Muscle of leg (tissue), 11 donors: ENCODE data around the gene TEKT2. TPM values are rescaled to one million over a fixed set of nuclear protein-coding genes. Genes with fewer than 3 reads are reported as not detected.

Source experiments
- DNase-seq: peaks from one replicate; pipeline ENCODE4 v3.0.0; 2013
- H3K27ac ChIP-seq: one replicate; pipeline ENCODE4 v1.5.1; 2013; ENCODE audit warnings: mild to moderate bottlenecking, low read length, control low read depth
- H3K27me3 ChIP-seq: one replicate; pipeline ENCODE4 v1.6.1; 2013; ENCODE audit warnings: low read length; ENCODE audit not compliant: control insufficient read depth, insufficient read depth
- H3K36me3 ChIP-seq: one replicate; pipeline ENCODE4 v1.6.1; 2013; ENCODE audit warnings: low read length; ENCODE audit not compliant: control insufficient read depth, insufficient read depth
- H3K4me1 ChIP-seq: one replicate; pipeline ENCODE4 v1.6.1; 2013; ENCODE audit warnings: low read length; ENCODE audit not compliant: control insufficient read depth, insufficient read depth
- H3K4me3 ChIP-seq: one replicate; pipeline ENCODE4 v1.5.1; 2013; ENCODE audit warnings: low read length, control low read depth
- H3K9me3 ChIP-seq: replicated peaks from 2 replicates; pipeline ENCODE4 v1.6.1; 2013; ENCODE audit warnings: low read depth, low read length; ENCODE audit not compliant: control insufficient read depth
- WGBS: methylation state at CpG from one replicate; pipeline ENCODE4 v1.1.5; 2013; ENCODE audit warnings: missing lambda C conversion rate; ENCODE audit not compliant: insufficient coverage; 5-methylcytosine and 5-hydroxymethylcytosine counted together
- polyA plus RNA-seq, 8 donors: library from polyadenylated mRNA; unstranded; fragments of 120-200 nt; gene quantifications; one replicate each; pipeline versions ENCODE4 v1.2.1 to v1.2.3, GENCODE V29; 2013; ENCODE audit warnings: inconsistent platforms in 1 of 8, low replicate concordance in 1 of 8; ENCODE audit not compliant: insufficient read length in 8 of 8, insufficient read depth in 1 of 8
- total RNA-seq: library from RNA; stranded (reverse); fragments of 120-200 nt; gene quantifications from one replicate; pipeline ENCODE4 v1.2.4, GENCODE V29; 2013

Gene TEKT2
- total and polyA plus RNA-seq, 9 donors: 0.36 to 1.4 (median 0.53) TPM

- no peaks in the 10 kb centered on the region for H3K27me3 ChIP-seq
- no peak overlapping the region for H3K27ac ChIP-seq
- H3K4me3 ChIP-seq: no peak overlapping the region
- DNase-seq: no peak
- no peaks in the 10 kb centered on the region for H3K9me3 ChIP-seq
- WGBS: 60% methylated on average over 2 of the region's 3 CpGs
- H3K36me3 ChIP-seq: peaks cover 40% of the 10 kb centered on the region
- H3K4me1 ChIP-seq: peaks cover 15% of the 10 kb centered on the region
Observed at GRCh38 chr1:36137776-36138175, 53.9 kb downstream of the TEKT2 start.

Other genes starting within 250 kb of the TEKT2 start
- 7.0 TPM for gene AGO1, start 200.9 kb upstream of the TEKT2 start, total RNA-seq
- gene AGO1, start 200.9 kb upstream of the TEKT2 start, polyA plus RNA-seq: 10 to 100 TPM in 3 of 8 donors, 1 to 10 TPM in 5; 7.0 to 11.9 (median 9.1) TPM
- gene AGO3, start 153.0 kb upstream of the TEKT2 start, total RNA-seq: 25.9 TPM
- 10 to 100 TPM in 2 of 8 donors, 1 to 10 TPM in 6; 5.6 to 12.3 (median 9.3) TPM for gene AGO3, start 153.0 kb upstream of the TEKT2 start, polyA plus RNA-seq
- 28.5 TPM for gene ADPRS, start 4.8 kb downstream of the TEKT2 start, total RNA-seq
- 10 to 100 TPM; 24.9 to 30.7 (median 27.6) TPM for gene ADPRS, start 4.8 kb downstream of the TEKT2 start, polyA plus RNA-seq
- 35.7 TPM for gene COL8A2, start 41.1 kb downstream of the TEKT2 start, total RNA-seq
- 10 to 100 TPM in 4 of 8 donors, 1 to 10 TPM in 4; 4.3 to 37.4 (median 12.8) TPM for gene COL8A2, start 41.1 kb downstream of the TEKT2 start, polyA plus RNA-seq
- 42.1 TPM for gene TRAPPC3, start 65.4 kb downstream of the TEKT2 start, total RNA-seq
- 10 to 100 TPM; 32.4 to 41.9 (median 35.8) TPM for gene TRAPPC3, start 65.4 kb downstream of the TEKT2 start, polyA plus RNA-seq
- gene MAP7D1, start 72.1 kb downstream of the TEKT2 start, total RNA-seq: 72.8 TPM
- 100 to 1,000 TPM; 133 to 197 (median 170) TPM for gene MAP7D1, start 72.1 kb downstream of the TEKT2 start, polyA plus RNA-seq
- gene THRAP3, start 140.3 kb downstream of the TEKT2 start, total RNA-seq: 55.6 TPM
- 100 to 1,000 TPM in 2 of 8 donors, 10 to 100 TPM in 6; 73.3 to 111 (median 92.7) TPM for gene THRAP3, start 140.3 kb downstream of the TEKT2 start, polyA plus RNA-seq
- gene SH3D21, start 222.3 kb downstream of the TEKT2 start, total RNA-seq: 2.3 TPM
- 1 to 10 TPM; 2.5 to 5.9 (median 3.5) TPM for gene SH3D21, start 222.3 kb downstream of the TEKT2 start, polyA plus RNA-seq
- gene EVA1B, start 239.6 kb downstream of the TEKT2 start, total RNA-seq: 58.3 TPM
- gene EVA1B, start 239.6 kb downstream of the TEKT2 start, polyA plus RNA-seq: 10 to 100 TPM; 28.5 to 55.7 (median 45.5) TPM